ENCODE measurements around the gene TNFRSF11A. TPM values are rescaled to one million over a fixed set of nuclear protein-coding genes. Genes with fewer than 3 reads are reported as not detected.

The TNFRSF11A gene
- total RNA-seq, result 4.8 TPM

GRCh38 chr18:62324917-62325805, at the start of gene TNFRSF11A:
TNFRSF11A (plus strand) TSS chr18:62325310; CDS start chr18:62325353, 43 bp downstream.
- DNase-seq, result peak; percentile 29

GRCh38 chr18:62277045-62277444, 48.1 kb upstream of the TNFRSF11A start:
- no peak for DNase-seq

GRCh38 chr18:62279561-62279960, 45.5 kb upstream of the TNFRSF11A start:
- no peak for DNase-seq

- DNase-seq, result no peak
Observed at GRCh38 chr18:62280058-62280457, 45.1 kb upstream of the TNFRSF11A start.

GRCh38 chr18:62280786-62281185, 44.3 kb upstream of the TNFRSF11A start:
- no peak for DNase-seq

GRCh38 chr18:62281684-62282083, 43.4 kb upstream of the TNFRSF11A start:
- peak; percentile 29 for DNase-seq

GRCh38 chr18:62282188-62282629, 42.9 kb upstream of the TNFRSF11A start:
- DNase-seq, result peak; percentile 55

- DNase-seq, result no peak
Observed at GRCh38 chr18:62284637-62285036, 40.5 kb upstream of the TNFRSF11A start.

- DNase-seq, result no peak
Observed at GRCh38 chr18:62285281-62285680, 39.8 kb upstream of the TNFRSF11A start.

- DNase-seq, result no peak
Observed at GRCh38 chr18:62287781-62288664, 37.1 kb upstream of the TNFRSF11A start.

GRCh38 chr18:62288665-62289008, 36.5 kb upstream of the TNFRSF11A start:
- no peak for DNase-seq

- DNase-seq, result no peak
Observed at GRCh38 chr18:62289047-62289446, 36.1 kb upstream of the TNFRSF11A start.

GRCh38 chr18:62294073-62294472, 31.0 kb upstream of the TNFRSF11A start:
- DNase-seq, result no peak

- no peak for DNase-seq
Observed at GRCh38 chr18:62300359-62300963, 24.6 kb upstream of the TNFRSF11A start.

- DNase-seq, result no peak
Observed at GRCh38 chr18:62301322-62301721, 23.8 kb upstream of the TNFRSF11A start.

GRCh38 chr18:62312851-62313250, 12.3 kb upstream of the TNFRSF11A start:
- no peak for DNase-seq

- no peak for DNase-seq
Observed at GRCh38 chr18:62318228-62319180, 6.6 kb upstream of the TNFRSF11A start.

GRCh38 chr18:62321201-62321600, 3.9 kb upstream of the TNFRSF11A start:
- DNase-seq, result no peak

- DNase-seq, result no peak
Observed at GRCh38 chr18:62323483-62324180, 1.5 kb upstream of the TNFRSF11A start.

GRCh38 chr18:62324181-62324828, 805 bp upstream of the TNFRSF11A start:
- no peak for DNase-seq
